HFFc6 (cell line): Measurements from ENCODE around the gene MMADHC. TPM values are rescaled to one million over a fixed set of nuclear protein-coding genes. Genes with fewer than 3 reads are reported as not detected.
A peak's percentile ranks its signal among the peaks of the same experiment; 100 is the strongest.

Source experiments
- DNase-seq: peaks from one replicate; pipeline ENCODE4 v3.0.0-alpha.2; 2018
- H3K27ac Mint-ChIP-seq: 2 replicates; pipeline ENCODE4 v1.8.0; 2020; ENCODE audit warnings: mild to moderate bottlenecking, mixed read lengths
- H3K27me3 Mint-ChIP-seq: 2 replicates; pipeline ENCODE4 v1.8.0; 2021; ENCODE audit warnings: mild to moderate bottlenecking, moderate library complexity, mixed read lengths; ENCODE audit not compliant: insufficient read depth
- H3K36me3 Mint-ChIP-seq: 2 replicates; pipeline ENCODE4 v1.8.0; 2021; ENCODE audit warnings: low read depth, mixed read lengths
- H3K4me1 Mint-ChIP-seq: 2 replicates; pipeline ENCODE4 v1.8.0; 2020; ENCODE audit warnings: low read depth, mixed read lengths
- H3K4me3 Mint-ChIP-seq: 2 replicates; pipeline ENCODE4 v1.8.0; 2020; ENCODE audit warnings: mild to moderate bottlenecking, moderate library complexity, mixed read lengths
- H3K9me3 Mint-ChIP-seq: 2 replicates; pipeline ENCODE4 v1.8.0; 2020; ENCODE audit warnings: mild to moderate bottlenecking, mixed read lengths
- long read RNA-seq: library from polyadenylated mRNA; unstranded; transcript quantifications from one replicate; pipeline ENCODE4 v2.0.0, GENCODE V29; 2019
- total RNA-seq, 6 experiments: library from RNA; stranded (reverse); fragmentation: NEBNext Ultra II Directional; extraction: Animal tissue kit (Norgen Biotek cat#: 25700); gene quantifications; 2 replicates in 1 of 6; 3 replicates in 5 of 6; pipeline ENCODE4 v1.2.3, GENCODE V29; 2021
- TF ChIP-seq, protein P1 (sequence below): fragments of 200-600 bp; sonication (generic); IDR thresholded peaks from 2 replicates; pipeline ENCODE4 v1.5.0; 2021; ENCODE audit warnings: antibody characterized with exemption, mild to moderate bottlenecking

MMADHC gene
- 100 to 1,000 TPM; 134 to 176 (median 154) TPM for total RNA-seq
- long read RNA-seq, transcript MMADHC-203 (7 exons, 1,726 nt): minor isoform, 10 of 269 reads
- long read RNA-seq, transcript MMADHC-201 (8 exons, 1,436 nt): major isoform, 241 of 269 reads
- long read RNA-seq, partial matches to known transcripts: 14 of 269 reads
- long read RNA-seq, other reads (novel, unspliced or antisense): 4 of 269 reads

DNA sequence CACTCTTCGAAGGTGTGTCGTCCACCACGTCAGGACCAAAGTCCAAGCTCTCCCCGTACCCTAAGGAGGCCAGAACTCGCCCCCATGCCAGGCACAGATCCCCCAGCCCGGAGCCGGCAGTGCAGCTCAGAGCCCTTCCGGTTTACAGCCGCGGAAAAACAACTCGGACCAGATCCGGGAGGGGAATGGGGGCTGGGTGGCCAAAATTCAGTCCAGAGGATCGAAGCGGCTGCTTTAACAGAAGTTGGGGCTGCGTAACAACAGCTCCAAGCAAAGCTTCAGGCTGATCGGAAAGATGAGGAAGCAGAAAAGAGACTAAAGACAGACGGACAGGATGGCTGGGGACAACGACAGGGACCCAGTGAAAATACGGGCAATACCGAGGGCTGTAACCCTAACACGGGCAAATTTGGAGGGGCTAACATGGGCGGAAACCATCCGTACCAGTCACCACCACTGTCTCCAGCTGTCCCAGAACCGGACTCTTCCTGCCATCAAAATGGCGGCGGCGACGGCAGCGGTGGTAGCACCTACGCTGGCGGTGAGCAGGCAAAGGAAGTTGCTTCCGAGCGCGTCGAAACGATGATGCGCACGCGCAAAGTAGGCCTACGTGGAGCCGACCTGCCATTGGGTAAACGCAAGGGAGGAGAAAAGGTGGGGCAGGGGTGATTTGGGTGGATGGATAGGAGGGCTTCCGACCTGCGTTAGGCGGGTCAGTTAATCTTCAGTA, at the start of gene MMADHC:
Gene MMADHC, minus strand, starts transcription at position 556 of the 730 bp plus-strand sequence. CDS start 678 bp downstream, outside the sequence.
- peaks cover 63% of the 10 kb centered on the region for H3K4me1 Mint-ChIP-seq
- H3K36me3 Mint-ChIP-seq: peaks cover 44% of the 10 kb centered on the region
- no peaks in the 10 kb centered on the region; the same call in 1 of the 2 replicates for H3K27me3 Mint-ChIP-seq
- DNase-seq: peak; percentile 94
- TF ChIP-seq, protein P1, sequence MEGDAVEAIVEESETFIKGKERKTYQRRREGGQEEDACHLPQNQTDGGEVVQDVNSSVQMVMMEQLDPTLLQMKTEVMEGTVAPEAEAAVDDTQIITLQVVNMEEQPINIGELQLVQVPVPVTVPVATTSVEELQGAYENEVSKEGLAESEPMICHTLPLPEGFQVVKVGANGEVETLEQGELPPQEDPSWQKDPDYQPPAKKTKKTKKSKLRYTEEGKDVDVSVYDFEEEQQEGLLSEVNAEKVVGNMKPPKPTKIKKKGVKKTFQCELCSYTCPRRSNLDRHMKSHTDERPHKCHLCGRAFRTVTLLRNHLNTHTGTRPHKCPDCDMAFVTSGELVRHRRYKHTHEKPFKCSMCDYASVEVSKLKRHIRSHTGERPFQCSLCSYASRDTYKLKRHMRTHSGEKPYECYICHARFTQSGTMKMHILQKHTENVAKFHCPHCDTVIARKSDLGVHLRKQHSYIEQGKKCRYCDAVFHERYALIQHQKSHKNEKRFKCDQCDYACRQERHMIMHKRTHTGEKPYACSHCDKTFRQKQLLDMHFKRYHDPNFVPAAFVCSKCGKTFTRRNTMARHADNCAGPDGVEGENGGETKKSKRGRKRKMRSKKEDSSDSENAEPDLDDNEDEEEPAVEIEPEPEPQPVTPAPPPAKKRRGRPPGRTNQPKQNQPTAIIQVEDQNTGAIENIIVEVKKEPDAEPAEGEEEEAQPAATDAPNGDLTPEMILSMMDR: no peak
- peak within 1 kb of the TSS; percentile 100 for H3K27ac Mint-ChIP-seq
- peak within 1 kb of the TSS; percentile 99 for H3K4me3 Mint-ChIP-seq
- H3K9me3 Mint-ChIP-seq: no peaks in the 10 kb centered on the region

DNA sequence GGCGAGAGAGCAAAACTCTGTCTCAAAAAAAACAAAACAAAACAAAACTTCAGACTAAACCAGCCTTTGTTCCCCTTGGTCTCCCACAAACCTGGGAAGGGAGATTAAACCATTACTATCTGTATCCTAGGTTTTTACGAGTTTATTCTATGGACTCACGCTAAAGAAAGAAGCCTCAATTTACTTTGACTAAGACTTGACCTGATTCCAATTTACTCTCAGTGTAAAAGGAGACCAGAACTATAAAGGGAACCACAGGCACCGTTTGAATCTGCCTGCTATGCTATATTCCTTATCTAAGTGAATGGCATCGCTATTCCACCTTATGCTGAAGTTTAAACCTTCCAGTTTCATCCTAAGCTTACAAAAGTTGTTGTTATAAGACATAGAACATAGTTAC, 46.5 kb upstream of the MMADHC start:
- Mint-ChIP-seq H3K27me3 (no peaks in the 10 kb centered on the region), H3K36me3 (no peaks in the 10 kb centered on the region), H3K9me3 (no peaks in the 10 kb centered on the region), H3K27ac (no peak overlapping the region), H3K4me3 (no peak overlapping the region), H3K4me1 (no peaks in the 10 kb centered on the region)
- TF ChIP-seq, protein P1: no peak
- no peak for DNase-seq

DNA sequence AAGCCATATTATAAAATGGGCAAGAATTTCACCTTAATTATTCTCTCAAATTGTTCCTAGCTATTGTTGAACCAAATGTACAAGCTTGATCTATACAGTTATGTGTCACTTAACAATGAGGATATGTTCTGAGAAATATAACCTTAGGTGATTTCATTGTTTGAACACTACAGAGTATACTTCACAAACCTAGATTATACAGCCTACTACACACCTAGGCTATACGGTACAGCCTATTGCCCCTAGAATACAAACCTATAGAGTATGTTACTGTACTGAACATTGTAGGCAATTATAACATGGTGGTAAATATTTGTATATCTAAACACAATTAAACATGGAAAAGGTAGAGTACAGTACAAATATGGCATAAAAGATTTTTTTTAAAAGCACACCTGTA, 42.9 kb upstream of the MMADHC start:
- TF ChIP-seq, protein P1: no peak
- H3K27me3 Mint-ChIP-seq: no peaks in the 10 kb centered on the region

DNA sequence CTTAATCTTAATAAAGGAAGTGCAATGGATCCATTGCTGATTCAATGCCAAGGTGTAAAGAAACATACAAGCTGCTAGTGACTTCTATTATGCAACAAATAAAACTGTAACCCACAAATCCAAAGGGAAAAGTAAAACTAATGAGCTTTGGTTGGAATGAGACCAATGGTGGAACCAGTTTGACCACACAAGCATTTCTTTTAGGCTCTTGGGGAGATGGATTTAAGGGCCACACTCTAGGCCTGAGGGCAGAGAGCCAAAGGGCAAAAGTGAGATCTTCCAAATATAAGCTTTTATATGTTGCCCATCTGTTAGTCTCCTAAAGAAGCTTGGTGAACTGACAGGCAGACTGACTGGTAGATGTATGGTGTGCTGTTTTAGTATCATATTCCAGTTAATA, 41.5 kb upstream of the MMADHC start:
- no peak for DNase-seq
- no peaks in the 10 kb centered on the region for H3K9me3 Mint-ChIP-seq
- H3K27ac Mint-ChIP-seq: no peak overlapping the region
- H3K36me3 Mint-ChIP-seq: no peaks in the 10 kb centered on the region
- H3K4me1 Mint-ChIP-seq: no peaks in the 10 kb centered on the region
- no peak overlapping the region for H3K4me3 Mint-ChIP-seq
- no peaks in the 10 kb centered on the region for H3K27me3 Mint-ChIP-seq
- TF ChIP-seq, protein P1: no peak

More for the DNA sequence above, 42.9 kb upstream of the MMADHC start:
- Mint-ChIP-seq H3K27ac (no peak overlapping the region), H3K4me1 (no peaks in the 10 kb centered on the region), H3K9me3 (no peaks in the 10 kb centered on the region), H3K36me3 (no peaks in the 10 kb centered on the region), H3K4me3 (no peak overlapping the region)
- DNase-seq: no peak

DNA sequence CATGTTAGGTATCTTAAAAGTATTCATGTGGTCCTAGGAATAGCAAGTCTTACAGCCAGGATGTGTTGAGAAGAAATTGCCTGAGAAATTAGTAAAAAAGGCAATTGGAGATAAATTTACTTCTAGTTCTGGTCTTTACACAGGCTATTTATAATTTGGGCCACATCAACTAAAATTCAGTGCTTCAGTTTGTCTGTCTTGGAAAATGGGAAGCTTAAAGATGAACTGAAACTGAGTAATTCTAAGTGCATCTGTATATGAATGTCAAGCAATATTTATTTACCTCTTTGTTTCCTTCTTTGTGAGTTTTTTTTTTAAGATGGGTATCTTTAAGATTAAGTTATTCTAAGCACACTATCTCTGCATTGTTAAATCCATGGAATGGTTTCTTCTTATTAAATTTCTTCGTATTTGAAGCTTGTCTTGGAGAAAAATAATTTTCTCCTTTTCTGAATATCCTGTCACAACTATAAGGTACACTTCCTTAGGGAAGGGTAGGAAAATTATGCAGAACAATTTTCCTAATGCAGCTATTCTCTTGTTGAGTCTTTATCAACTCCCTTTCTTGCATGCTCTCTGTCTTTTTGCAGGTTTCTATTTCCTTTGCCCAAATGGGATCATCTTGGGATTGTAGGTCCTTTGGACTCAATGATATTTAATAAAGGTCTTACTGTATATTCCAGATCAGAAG, 39.7 kb upstream of the MMADHC start:
- H3K4me1 Mint-ChIP-seq: no peaks in the 10 kb centered on the region
- no peak overlapping the region for H3K4me3 Mint-ChIP-seq
- TF ChIP-seq, protein P1: no peak
- no peak overlapping the region for H3K27ac Mint-ChIP-seq
- no peaks in the 10 kb centered on the region for H3K27me3 Mint-ChIP-seq
- no peaks in the 10 kb centered on the region for H3K36me3 Mint-ChIP-seq
- H3K9me3 Mint-ChIP-seq: no peaks in the 10 kb centered on the region
- DNase-seq: no peak
